GM12872 (cell line): ENCODE results near the gene STK24.

ENCODE experiments used
- CTCF ChIP-seq: IDR thresholded peaks from 3 replicates; pipeline ENCODE4 v1.5.1; 2011; ENCODE audit warnings: low read depth, mild to moderate bottlenecking, low read length, moderate library complexity; ENCODE audit not compliant: insufficient read depth

Gene STK24

GRCh38 chr13:98530217-98530616, 46.7 kb downstream of the STK24 start:
- no peak for TF ChIP-seq CTCF

- TF ChIP-seq CTCF = no peak
Observed at GRCh38 chr13:98529171-98529570, 47.7 kb downstream of the STK24 start.

- no peak for TF ChIP-seq CTCF
Observed at GRCh38 chr13:98528663-98529064, 48.2 kb downstream of the STK24 start.

GRCh38 chr13:98527526-98527925, 49.4 kb downstream of the STK24 start:
- no peak for TF ChIP-seq CTCF

GRCh38 chr13:98526182-98526512, 50.8 kb downstream of the STK24 start:
- TF ChIP-seq CTCF = no peak

GRCh38 chr13:98525456-98526181, 51.3 kb downstream of the STK24 start:
- no peak for TF ChIP-seq CTCF

GRCh38 chr13:98524793-98525192, 52.1 kb downstream of the STK24 start:
- no peak for TF ChIP-seq CTCF

GRCh38 chr13:98524391-98524790, 52.5 kb downstream of the STK24 start:
- TF ChIP-seq CTCF = no peak
